ENCODE results near the gene PLXDC2. TPM values are rescaled to one million over a fixed set of nuclear protein-coding genes. Genes with fewer than 3 reads are reported as not detected.

Gene PLXDC2
- total RNA-seq, 1 experiment from 2014 or later: 0.21 TPM

DNA sequence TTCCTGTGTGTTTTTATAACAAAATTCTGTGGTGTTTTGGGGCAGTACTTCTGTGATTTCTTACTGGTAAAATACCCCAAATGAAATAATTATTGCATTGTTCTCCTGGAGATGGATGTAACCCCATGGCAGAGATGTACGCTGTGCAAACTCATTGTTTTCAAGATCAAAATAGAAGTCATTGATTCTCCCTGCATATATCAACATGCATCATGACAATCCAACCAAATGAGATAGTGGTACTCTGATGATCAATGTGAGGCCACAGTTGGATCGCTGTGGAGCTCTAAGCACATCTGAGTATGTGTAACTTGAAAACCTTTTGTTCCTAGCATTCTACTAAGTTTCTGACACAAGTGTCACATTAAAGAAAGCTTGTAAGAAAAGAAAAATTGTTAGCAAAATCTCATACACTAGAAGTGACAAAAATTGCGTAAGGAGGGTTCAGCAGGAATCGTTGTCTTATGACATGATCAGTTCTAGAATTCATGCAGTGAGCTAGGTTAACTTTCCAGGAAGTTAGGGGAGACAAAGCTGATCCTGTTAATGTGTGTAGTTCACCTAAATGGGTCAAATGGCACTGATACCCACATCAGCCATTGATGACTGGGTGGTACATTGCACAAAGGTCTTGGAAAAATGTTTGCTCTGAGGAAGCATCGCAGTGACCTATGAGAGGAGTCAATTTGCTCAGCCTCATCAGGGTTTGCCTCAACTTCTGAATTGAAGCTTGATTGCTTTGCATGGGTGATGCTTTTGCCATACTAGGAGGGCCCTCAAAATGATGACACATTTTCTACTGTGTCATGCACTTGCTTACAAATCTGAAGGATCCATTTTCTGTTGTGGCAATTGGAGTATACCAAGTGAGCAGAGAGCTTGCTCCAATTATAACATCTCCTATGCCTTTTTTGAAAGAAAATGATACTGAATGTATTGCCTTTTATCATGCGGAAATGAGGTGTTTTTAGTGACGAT is 145.1 kb downstream of the PLXDC2 start:
- no TSS peak for BruUV-seq (replicated peaks)

DNA sequence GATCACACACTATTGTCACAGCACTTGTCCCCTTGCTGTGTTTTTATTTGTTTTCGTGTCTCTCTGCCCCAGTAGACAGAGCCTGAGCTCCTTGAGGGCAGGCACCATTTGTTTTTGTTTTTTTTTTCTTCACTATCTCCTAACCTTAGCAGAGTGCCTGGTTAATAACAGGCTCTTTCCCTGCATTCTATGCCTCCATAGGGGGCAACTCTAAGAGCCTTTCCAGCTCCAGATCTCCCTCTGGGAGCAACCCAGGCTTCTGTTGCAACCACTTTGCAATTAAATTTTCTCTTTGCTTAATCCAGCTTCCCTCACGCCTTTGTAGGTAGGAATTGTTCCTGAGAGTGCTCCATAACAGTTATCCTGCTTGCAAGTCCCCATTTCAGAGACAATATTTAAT is 148.4 kb downstream of the PLXDC2 start:
- Histone ChIP-seq H3K4me1 (ENCODE audit: control insufficient read depth, insufficient read depth, low read length) (no peaks in the 10 kb centered on the region), H3K9me3 (ENCODE audit: control insufficient read depth, insufficient read depth, low read depth, low read length) (no peaks in the 10 kb centered on the region), H3K27ac (ENCODE audit: low read length) (no peak overlapping the region), H3K4me3 (ENCODE audit: low read depth in 2 of 2, low read length in 2 of 2) (no peak overlapping the region), H3K27me3 (ENCODE audit: control insufficient read depth, insufficient read depth, low read length) (no peaks in the 10 kb centered on the region), H3K36me3 (ENCODE audit: control insufficient read depth, insufficient read depth, low read length) (no peaks in the 10 kb centered on the region)
- no peak for TF ChIP-seq POLR2AphosphoS5 (IDR thresholded peaks at IDR 0.05; ENCODE audit: low read depth, low read length)
- no peak for TF ChIP-seq TCF7L2 (IDR thresholded peaks at IDR 0.05; ENCODE audit: low read depth, low read length)
- TF ChIP-seq, protein P1, sequence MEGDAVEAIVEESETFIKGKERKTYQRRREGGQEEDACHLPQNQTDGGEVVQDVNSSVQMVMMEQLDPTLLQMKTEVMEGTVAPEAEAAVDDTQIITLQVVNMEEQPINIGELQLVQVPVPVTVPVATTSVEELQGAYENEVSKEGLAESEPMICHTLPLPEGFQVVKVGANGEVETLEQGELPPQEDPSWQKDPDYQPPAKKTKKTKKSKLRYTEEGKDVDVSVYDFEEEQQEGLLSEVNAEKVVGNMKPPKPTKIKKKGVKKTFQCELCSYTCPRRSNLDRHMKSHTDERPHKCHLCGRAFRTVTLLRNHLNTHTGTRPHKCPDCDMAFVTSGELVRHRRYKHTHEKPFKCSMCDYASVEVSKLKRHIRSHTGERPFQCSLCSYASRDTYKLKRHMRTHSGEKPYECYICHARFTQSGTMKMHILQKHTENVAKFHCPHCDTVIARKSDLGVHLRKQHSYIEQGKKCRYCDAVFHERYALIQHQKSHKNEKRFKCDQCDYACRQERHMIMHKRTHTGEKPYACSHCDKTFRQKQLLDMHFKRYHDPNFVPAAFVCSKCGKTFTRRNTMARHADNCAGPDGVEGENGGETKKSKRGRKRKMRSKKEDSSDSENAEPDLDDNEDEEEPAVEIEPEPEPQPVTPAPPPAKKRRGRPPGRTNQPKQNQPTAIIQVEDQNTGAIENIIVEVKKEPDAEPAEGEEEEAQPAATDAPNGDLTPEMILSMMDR (IDR thresholded peaks at IDR 0.05): no peak
- no peak for TF ChIP-seq SIN3A (IDR thresholded peaks at IDR 0.05; ENCODE audit: borderline replicate concordance, insufficient read depth, low read depth, low read length)
- TF ChIP-seq, protein P2, sequence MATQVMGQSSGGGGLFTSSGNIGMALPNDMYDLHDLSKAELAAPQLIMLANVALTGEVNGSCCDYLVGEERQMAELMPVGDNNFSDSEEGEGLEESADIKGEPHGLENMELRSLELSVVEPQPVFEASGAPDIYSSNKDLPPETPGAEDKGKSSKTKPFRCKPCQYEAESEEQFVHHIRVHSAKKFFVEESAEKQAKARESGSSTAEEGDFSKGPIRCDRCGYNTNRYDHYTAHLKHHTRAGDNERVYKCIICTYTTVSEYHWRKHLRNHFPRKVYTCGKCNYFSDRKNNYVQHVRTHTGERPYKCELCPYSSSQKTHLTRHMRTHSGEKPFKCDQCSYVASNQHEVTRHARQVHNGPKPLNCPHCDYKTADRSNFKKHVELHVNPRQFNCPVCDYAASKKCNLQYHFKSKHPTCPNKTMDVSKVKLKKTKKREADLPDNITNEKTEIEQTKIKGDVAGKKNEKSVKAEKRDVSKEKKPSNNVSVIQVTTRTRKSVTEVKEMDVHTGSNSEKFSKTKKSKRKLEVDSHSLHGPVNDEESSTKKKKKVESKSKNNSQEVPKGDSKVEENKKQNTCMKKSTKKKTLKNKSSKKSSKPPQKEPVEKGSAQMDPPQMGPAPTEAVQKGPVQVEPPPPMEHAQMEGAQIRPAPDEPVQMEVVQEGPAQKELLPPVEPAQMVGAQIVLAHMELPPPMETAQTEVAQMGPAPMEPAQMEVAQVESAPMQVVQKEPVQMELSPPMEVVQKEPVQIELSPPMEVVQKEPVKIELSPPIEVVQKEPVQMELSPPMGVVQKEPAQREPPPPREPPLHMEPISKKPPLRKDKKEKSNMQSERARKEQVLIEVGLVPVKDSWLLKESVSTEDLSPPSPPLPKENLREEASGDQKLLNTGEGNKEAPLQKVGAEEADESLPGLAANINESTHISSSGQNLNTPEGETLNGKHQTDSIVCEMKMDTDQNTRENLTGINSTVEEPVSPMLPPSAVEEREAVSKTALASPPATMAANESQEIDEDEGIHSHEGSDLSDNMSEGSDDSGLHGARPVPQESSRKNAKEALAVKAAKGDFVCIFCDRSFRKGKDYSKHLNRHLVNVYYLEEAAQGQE (IDR thresholded peaks at IDR 0.05; ENCODE audit: insufficient read depth in 1 of 2, low read depth in 2 of 2, low read length in 1 of 2): no peak
- CTCF ChIA-PET: no interaction called here
- in situ Hi-C loops (cut with HindIII; ENCODE audit: low pct_unique_long_range_greater_than_20kb, low sequenced_read_pairs): no loop called here
- no TSS peak for BruUV-seq (replicated peaks)
- ATAC-seq: no peak
- POLR2A ChIA-PET: no interaction called here
- no peak for DNase-seq (ENCODE audit: low read depth, low spot score)
- intact Hi-C loops (cut with micrococcal nuclease; ENCODE audit: unreplicated experiment): no loop called here

More for the DNA sequence above, 145.1 kb downstream of the PLXDC2 start:
- no peak for ATAC-seq
- Histone ChIP-seq H3K27ac (ENCODE audit: low read length) (no peak overlapping the region), H3K27me3 (ENCODE audit: control insufficient read depth, insufficient read depth, low read length) (no peaks in the 10 kb centered on the region), H3K9me3 (ENCODE audit: control insufficient read depth, insufficient read depth, low read depth, low read length) (no peaks in the 10 kb centered on the region), H3K4me1 (ENCODE audit: control insufficient read depth, insufficient read depth, low read length) (no peaks in the 10 kb centered on the region), H3K36me3 (ENCODE audit: control insufficient read depth, insufficient read depth, low read length) (no peaks in the 10 kb centered on the region), H3K4me3 (ENCODE audit: low read depth in 2 of 2, low read length in 2 of 2) (no peak overlapping the region)
- in situ Hi-C loops (cut with HindIII; ENCODE audit: low pct_unique_long_range_greater_than_20kb, low sequenced_read_pairs): no loop called here
- TF ChIP-seq POLR2AphosphoS5 (IDR thresholded peaks at IDR 0.05; ENCODE audit: low read depth, low read length) (no peak), TCF7L2 (IDR thresholded peaks at IDR 0.05; ENCODE audit: low read depth, low read length) (no peak), SIN3A (IDR thresholded peaks at IDR 0.05; ENCODE audit: borderline replicate concordance, insufficient read depth, low read depth, low read length) (no peak)
- POLR2A ChIA-PET: no interaction called here
- intact Hi-C loops (cut with micrococcal nuclease; ENCODE audit: unreplicated experiment): no loop called here
- CTCF ChIA-PET: no interaction called here
- DNase-seq (ENCODE audit: low read depth, low spot score): no peak

DNA sequence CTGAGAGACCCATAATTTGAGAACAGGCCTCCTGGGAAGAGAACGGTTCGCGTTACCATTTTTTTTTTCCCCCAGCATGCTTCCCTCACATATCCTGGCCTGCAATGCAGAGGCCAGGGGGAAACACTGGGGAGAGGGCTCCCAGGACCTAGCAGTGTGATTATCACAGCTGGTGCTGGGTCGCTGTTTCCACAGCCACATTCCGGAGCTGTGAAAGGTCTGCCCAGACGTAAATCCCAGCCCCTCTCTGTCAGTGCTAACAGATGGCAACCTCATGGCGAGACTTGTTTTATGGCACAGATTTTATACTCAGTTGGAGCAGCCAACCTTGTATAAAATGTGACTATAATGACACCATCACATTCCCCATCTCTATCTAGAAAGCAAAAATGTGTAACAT is 150.5 kb downstream of the PLXDC2 start:
- in situ Hi-C loops (cut with HindIII; ENCODE audit: low pct_unique_long_range_greater_than_20kb, low sequenced_read_pairs) (no loop called here), intact Hi-C loops (cut with micrococcal nuclease; ENCODE audit: unreplicated experiment) (no loop called here)
- no peaks in the 10 kb centered on the region for H3K36me3 ChIP-seq (ENCODE audit: control insufficient read depth, insufficient read depth, low read length)
- no peak overlapping the region for H3K27ac ChIP-seq (ENCODE audit: low read length)
- H3K4me3 ChIP-seq (ENCODE audit: low read depth in 2 of 2, low read length in 2 of 2): no peak overlapping the region
- H3K9me3 ChIP-seq (ENCODE audit: control insufficient read depth, insufficient read depth, low read depth, low read length): no peaks in the 10 kb centered on the region
- TF ChIP-seq, protein P1 (IDR thresholded peaks at IDR 0.05): no peak
- TF ChIP-seq SIN3A (IDR thresholded peaks at IDR 0.05; ENCODE audit: borderline replicate concordance, insufficient read depth, low read depth, low read length) (no peak), TCF7L2 (IDR thresholded peaks at IDR 0.05; ENCODE audit: low read depth, low read length) (no peak), POLR2AphosphoS5 (IDR thresholded peaks at IDR 0.05; ENCODE audit: low read depth, low read length) (no peak)
- TF ChIP-seq, protein P2 (IDR thresholded peaks at IDR 0.05; ENCODE audit: insufficient read depth in 1 of 2, low read depth in 2 of 2, low read length in 1 of 2): no peak
- DNase-seq (ENCODE audit: low read depth, low spot score) (no peak), ATAC-seq (no peak)
- ChIA-PET POLR2A (no interaction called here), CTCF (no interaction called here)
- no peaks in the 10 kb centered on the region for H3K27me3 ChIP-seq (ENCODE audit: control insufficient read depth, insufficient read depth, low read length)
- no peaks in the 10 kb centered on the region for H3K4me1 ChIP-seq (ENCODE audit: control insufficient read depth, insufficient read depth, low read length)
- no TSS peak for BruUV-seq (replicated peaks)

Measured in Panc1 (cell line).